GM21576 (cell line): ENCODE measurements around the gene LAMA2.
"Not testable (repeated sequence)": the region's sequence is repeated elsewhere in the genome, so short reads cannot be mapped to it uniquely, and the experiment has no call there.

ENCODE experiments used
- ATAC-seq: cut with Tn5 transposase; IDR thresholded peaks from one replicate; pipeline ENCODE4 v1.9.1; 2021; ENCODE audit warnings: mild to moderate bottlenecking, moderate library complexity; ENCODE audit not compliant: unreplicated experiment

Gene LAMA2

DNA sequence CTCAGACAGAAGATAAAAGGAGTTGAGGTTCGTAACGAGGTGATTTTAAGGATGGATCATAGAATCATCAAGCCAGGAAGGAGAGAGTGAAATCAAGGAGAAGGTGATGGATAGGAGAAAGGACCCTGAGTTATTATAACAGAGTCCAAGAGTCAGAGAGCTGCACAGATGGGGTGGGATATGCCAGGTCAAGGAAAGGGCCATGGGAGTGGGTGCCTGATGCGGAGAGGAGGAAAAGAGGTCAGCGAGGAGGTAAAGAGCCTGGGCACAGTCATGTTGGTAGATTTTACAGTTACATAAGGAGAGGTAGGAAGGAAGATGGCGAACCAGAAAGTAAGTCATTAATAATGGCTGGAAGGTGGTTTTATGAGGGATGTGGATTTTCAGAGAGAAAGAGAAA lies 114.9 kb downstream of the LAMA2 start:
- no peak for ATAC-seq

DNA sequence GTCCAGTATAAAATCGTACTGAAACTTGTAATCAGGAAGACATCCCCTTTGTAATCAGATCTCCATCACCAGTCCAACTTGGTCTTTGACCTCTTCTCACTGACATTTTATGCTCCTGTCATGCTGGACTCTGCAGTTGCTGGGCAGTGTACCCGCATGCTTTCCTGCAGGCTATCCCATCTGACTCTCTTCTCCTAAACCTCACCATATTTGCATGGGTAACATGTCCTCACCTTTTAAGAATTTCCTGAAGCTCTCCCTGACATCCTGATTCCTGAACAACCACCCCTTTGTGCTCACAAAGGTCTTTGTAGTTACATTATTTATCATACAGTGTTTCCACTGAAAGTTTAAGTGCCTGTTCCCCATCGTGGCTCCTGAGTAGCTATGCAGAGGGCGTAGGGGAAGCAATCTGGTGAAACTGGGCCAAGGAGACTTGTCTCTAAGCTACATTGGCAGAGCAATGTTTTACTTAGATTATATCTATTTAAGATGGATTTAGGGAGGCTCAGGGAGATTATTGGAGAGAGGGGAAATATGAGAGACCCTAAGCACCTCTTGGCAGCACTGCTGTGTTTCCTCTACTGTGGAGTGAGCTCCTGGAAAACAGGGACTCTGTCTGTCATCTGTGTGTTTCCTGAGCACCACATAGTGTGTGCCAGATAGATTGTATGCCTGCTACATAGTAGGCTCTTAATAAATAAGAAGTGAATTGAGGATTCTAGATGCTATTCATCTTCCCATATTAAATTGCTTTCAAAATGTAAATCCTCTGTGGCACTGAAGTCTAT lies 124.0 kb downstream of the LAMA2 start:
- no peak for ATAC-seq

DNA sequence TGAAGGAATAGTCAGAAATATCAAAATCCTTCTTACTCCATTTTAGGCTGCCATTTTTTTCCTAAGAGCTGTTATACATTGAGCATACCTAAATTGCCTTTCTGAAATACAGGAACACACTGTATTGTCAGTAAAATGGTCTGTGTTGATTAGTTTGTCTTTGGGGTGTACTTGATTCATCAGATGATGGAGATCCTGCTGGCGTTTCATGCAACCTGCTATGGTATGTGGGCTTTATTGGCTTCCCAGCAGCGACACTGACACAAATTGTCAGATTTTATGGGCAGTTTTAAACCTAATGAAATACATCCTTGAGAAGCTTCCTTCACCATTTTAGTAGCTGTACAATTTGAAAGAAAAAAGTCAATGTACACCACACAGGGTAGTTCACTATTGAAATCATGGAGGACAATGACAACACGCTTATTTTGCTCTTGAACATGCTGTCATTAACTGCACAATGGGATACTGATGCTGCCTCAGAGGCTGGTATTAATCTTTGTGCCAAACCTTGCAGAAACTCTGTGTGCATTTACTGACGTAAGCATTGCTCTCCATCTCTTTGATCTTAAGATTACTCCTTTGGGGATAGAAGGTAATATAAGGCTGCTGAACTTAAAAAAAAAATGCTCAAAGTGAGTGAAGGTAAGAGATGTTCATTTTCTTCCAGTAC lies 124.9 kb downstream of the LAMA2 start:
- ATAC-seq = no peak

DNA sequence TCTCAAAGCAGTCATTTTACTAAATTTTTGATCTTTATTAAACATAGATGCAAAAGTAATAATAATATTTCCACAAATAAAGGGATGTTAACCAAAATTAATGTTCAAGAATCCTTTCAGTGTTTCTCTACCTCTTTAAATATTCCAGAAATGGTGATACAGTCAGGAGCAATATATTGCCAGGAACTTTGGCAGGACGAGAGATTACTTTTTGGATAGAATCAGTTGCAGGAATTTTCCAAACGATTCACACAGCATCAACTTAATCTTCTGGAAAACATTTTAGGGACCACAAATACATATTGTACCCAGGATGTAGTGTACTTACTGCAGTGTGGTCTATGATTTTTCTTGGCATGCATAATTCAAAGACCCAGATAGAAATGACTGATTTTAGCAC lies 125.7 kb downstream of the LAMA2 start:
- no peak for ATAC-seq

DNA sequence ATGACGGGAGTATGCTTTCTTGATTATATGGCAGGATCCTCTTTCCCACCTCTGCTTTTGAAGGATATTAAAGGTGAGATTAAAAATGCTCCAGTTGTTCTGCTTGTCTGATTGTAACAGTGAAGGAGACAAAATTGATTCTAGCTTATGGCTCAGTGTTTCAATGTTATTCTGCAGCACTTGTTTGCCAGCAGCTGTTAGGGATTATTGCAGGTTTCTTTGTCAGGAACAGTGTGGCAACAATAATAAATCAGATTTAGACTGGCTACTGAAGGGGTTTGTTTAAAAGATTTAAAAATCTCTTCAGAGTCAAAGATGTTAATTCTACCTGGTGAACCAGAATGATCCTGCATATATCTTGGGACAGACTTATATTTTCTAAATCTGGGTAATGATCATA lies 126.9 kb downstream of the LAMA2 start:
- no peak for ATAC-seq

DNA sequence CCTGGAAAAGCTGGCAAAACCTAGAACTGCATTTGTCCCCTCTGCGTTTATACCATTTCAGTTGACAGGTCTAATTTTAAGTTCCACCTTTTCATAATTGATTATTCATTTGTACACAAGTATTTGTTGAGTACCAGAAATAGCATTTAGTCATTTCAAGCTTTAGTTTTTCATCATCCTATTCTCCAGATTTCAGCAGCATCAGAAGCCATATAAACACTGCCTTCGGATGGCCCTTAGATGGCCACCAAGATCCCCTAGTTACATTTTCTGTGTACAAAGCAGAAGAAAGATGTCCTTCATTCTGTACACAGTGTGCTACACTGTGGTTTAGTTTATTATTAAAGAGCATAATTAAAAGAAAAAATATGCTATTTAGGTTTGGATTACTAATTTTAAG lies 131.4 kb downstream of the LAMA2 start:
- no peak for ATAC-seq

DNA sequence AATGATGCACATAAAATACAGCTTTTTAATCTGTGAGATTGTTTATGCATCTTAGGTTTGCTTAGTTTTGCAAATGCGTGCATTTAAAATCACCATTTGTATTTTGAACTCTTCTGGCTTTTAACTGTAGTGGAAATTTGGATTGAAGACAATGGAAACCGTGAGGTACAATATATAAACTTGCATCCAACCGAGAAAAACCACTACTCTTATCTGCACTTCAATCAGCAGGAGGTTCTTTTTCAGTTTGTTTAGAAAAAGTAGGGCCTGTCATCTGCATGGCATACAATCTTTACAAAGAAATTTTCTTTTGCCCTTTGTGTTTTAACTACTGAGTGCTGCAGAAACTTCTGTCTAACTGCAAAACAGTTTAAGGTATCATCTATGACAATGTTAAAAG lies 132.8 kb downstream of the LAMA2 start:
- ATAC-seq = no peak

DNA sequence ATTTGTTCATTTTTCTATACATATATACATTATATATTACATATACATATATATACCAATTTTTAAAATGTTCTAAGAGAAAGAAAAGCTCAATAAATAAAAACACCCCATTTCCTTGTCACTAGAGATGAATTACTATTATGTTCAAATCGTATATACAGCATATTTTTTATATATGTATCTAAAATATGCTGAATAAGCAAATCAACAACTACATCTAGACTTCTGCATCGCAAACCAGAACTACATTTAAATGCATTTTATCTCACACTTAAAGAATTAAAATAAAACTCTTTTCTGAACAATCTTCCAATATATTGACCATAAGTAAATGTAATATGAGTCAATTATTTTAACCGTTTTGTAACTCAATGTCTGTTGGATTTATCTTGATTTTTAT lies 133.9 kb downstream of the LAMA2 start:
- no peak for ATAC-seq

DNA sequence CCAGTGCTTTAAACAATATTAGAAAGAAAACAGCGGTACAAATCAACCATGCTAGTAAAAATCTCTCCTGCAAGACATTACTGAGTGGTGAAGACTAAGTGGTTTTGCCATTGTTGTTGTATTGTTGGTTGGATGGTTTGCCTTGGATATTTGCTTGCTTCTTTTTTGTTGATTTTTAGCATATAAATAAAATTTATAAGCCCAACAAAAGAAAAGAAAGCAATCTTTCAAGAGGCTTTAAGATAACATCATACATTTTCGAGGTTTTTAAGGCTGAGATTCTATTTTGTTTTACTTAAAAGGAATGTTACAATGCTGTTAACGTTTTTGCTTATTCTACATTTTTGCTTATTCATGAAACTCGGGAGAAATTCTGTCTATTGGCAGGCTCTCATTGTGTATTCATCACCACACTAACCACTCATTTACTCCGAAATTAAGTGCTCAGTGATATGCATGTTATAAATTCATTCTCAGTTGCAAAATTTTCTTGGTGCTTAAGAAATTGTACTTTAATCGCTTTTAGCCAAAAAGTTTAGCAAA lies 139.1 kb downstream of the LAMA2 start:
- no peak for ATAC-seq

DNA sequence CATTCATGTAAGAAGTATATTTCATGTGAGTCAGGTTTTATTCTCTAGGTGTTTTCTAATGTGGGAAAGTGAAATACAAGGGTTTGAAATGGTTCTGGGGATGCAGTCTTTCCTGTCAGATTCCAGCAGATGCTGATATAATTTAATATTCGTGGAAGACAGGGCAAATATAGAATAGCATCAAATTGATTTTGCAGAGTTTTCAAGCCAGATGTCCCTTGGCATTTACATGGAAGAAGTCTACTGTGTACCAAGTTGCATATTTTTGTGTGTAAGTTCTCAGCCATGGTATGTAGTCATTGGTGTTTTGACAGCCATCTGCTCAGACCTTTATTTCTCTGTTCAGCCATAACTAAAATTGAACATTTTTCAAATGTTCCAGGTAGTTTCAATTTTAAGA lies 143.7 kb downstream of the LAMA2 start:
- no peak for ATAC-seq

DNA sequence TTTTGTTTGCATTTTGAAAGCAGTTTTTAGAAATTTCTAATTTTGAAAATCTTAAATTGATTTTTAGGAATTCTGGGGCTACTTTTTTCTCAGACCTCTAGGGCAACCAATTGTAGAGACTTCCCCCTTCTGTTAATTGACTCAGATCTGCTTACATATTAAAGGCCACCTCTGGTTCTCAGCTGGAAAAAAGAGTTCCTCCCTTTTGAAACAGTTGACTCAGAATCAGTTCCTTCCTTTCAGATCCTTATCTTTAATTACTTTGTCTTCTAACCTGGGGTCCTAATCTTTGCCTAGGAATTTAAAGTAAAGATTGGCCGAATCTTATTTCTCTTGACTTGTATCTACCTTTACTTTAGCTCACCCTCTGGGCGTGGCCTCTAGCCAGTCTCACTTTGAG lies 146.8 kb downstream of the LAMA2 start:
- ATAC-seq = no peak

DNA sequence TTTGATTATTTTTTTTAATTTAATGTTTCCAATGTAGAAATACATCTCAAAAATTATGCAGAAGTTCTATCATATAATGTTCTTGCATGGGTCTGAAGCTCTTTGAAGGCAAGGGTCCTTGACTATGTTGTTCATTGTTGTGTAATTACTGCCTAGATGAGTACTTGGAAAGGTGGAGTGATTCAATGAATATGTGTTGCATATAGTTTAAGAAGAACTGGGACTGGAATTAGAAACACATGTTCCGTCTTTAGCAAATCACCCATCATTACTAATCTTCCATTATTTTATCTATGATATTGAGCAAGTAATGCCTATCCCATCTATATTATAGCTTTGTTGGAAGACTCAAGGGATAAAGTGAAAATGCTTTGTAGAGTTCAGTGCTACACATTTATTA lies 147.3 kb downstream of the LAMA2 start:
- ATAC-seq = no peak

DNA sequence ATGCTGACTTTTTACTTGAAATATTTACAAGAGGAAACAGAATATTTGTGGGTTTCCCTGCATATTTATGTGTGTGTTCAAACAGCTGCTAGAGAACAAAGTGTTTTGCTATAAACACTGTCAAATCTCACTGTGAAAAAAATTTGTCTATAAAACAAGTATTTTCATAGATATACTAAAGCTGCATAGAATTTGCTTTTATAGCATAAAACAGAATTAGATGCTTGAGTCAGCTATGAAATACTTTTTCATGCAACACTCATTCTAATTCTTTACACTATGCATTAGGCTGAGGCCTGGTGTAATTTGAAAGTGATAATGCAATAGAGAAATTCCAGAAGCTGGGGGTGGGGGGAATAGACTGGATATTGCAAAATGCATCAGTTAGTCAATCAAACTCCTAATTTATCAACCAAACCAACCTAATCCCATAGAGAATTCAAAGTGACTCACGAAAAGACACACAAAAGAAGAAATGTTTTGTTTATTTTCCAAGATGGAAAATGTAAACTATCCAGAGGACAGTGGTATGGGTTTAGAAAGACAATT lies 148.2 kb downstream of the LAMA2 start:
- ATAC-seq = no peak

DNA sequence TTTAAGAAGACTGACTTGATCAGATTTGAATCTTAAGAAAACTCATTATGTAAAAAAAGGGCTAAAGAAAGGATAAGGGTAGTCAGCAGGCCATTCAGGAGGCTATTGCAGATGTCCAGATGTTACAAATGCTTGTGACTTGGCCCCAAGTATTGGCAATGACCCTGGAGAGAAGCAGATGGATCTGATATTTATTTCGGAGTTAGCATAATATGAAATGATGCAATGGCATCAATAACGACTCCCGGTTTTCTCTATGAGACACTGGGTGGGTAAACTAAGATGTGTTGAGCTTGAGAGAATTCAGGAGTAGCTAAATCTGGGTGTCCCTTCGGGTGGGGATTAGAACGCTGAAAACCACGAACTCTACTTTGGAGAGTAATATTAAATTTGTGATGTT lies 149.7 kb downstream of the LAMA2 start:
- no peak for ATAC-seq

DNA sequence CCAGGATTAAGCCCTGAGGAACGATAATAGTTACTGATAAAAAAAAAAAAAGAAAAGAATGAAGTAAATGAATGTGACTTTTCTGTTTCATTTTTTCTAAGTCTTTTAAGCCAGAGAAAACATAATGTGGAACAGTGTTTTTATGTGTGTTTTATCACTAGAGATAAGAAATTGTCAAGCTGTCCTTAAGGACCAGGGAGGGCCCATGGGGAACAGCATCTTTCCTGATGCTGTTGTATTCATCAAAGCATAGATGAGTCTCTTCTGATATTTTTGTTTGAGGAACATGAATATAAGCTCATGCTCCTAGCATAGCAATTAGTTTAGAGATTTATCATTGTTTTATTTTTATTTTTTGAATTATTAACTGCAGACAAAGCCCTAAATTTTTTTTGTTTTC lies 150.2 kb downstream of the LAMA2 start:
- no peak for ATAC-seq

DNA sequence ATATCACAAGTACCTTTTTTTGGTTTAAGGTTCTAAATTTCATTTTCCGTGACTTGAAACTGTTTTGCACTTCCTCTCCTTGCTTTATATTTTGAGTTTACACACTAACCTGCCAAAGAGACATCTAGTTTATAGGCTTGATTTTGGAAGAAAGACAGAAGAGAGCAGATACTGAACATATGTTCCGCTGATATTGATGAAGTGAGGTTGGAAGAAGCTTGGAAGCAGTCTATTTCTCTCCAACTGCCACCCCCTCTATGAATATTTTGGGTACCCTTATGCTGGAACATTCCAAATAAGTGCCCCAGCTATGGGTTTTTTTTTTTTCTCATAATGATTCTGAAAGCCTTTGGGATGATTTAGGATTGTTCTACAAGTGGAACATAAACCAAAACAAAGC lies 150.6 kb downstream of the LAMA2 start:
- no peak for ATAC-seq

DNA sequence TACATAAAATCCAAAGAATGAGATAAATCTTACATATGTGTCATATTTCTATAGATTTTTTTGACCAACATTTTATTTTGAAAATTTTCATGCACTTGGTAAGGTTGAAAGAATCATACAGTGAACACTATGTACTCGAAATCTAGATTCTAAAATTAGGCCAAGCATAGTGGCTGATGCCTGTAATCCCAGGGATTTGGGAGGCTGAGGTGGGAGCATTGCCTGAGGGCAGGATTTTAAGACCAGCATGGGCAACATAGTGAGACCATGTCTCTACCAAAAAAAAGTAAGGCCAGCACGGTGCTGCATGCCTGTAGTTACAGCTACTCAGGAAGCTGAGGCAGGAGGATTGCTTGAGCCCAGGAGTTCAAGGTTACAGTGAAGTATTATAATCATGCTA lies 158.6 kb downstream of the LAMA2 start:
- no peak for ATAC-seq

DNA sequence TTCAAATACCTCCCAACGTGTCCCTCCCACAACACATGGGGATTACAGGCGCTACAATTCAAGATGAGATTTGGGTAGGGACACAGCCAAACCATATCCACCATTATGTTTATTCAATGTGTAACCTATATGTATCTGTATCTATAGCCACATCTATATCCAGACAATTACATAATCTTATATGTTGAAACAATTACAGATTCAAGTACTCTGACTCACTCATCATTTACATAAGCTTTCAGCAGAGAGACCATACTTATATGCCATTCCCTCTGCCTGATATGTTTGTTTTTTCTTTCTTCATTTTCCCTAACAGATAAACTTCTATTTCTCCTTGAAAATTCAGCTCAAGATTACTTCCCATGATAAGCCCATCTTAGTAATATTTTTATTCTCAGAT lies 163.6 kb downstream of the LAMA2 start:
- no peak for ATAC-seq

DNA sequence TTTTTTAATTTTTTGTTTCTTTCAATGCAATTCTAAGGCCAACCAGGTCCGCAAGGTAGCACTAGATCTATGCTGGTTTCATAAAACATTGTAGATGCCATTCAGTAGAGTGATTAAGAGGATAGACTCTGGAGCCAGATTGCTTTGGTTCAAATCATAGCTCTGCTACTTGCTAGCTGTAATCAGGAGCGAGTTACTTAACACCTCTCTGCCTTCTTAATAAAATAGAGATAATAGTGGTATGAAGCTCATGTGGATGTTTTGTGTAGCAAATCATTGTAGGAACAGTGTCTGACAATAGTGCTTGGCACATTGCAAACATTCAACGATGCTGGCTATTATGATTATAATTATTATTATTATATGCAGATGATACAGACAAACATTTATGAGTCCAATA lies 164.9 kb downstream of the LAMA2 start:
- ATAC-seq = no peak

DNA sequence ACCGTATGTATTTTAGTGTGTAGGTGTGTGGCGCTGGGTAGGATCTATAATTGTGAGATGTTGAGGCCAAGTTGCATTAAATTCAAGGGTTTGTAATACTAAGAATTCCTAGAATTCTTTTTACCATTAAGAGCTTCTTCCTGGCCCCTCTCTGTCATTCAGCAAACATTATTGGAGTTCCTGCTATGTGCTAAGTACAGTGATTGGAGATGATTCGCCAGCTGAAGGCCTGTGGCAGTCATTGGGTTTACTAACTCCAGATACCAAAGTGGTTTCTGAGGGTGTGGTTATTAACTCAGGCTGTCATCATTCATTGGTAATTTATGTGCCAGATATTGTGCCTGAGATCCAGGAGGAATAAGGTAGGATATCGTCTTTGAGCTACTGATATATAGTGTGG lies 167.1 kb downstream of the LAMA2 start:
- no peak for ATAC-seq

DNA sequence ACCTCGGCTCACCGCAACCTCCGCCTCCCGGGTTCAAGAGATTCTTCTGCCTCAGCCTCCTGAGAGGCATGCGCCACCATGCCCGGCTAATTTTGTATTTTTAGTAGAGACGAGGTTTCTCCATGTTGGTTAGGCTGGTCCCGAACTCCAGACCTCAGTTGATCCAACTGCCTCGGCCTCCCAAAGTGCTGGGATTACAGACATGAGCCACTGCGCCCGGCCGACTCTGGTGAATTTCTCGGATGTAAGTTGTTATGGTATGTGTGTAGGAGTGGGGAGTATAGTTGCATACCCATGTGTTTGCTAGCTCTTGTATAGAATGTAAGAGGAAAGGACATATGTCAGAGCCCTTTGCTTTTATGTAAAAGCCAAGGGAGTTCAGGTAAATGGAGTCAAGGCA lies 170.2 kb downstream of the LAMA2 start:
- not testable (repeated sequence) for ATAC-seq

DNA sequence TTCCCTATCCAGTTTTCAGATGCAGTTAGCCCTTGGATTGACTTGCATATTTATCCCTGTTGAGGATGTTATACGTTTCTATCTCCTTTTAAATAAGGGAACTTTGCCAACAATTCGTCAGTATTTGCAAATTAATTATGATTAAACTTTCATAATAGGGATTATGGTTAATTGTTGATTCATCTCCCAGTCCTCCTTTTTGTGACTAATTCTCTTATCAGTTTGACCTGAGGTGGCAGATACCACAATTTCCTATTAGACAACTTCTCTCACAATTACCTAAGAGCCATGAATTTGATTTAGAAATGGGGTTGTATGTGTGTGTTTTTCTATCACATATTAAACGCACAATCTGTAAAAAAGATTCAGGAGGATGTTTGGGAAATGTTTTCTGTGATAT lies 172.9 kb downstream of the LAMA2 start:
- ATAC-seq = no peak
